NCI-H446 (cell line): ENCODE measurements around the gene PCDHB14.
"Not testable (repeated sequence)": the region's sequence is repeated elsewhere in the genome, so short reads cannot be mapped to it uniquely, and the experiment has no call there.

Source experiments
- DNase-seq, 2 experiments: peaks; one replicate each; lab custom pipeline; 2025; lab: John Stamatoyannopoulos, UW

Gene PCDHB14

DNA sequence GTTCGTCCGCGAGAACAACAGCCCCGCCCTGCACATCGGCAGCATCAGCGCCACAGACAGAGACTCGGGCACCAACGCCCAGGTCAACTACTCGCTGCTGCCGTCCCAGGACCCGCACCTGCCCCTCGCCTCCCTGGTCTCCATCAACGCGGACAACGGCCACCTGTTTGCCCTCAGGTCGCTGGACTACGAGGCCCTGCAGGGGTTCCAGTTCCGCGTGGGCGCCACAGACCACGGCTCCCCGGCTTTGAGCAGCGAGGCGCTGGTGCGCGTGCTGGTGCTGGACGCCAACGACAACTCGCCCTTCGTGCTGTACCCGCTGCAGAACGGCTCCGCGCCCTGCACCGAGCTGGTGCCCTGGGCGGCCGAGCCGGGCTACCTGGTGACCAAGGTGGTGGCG, 12.9 kb upstream of the PCDHB14 start:
- DNase-seq: not testable (repeated sequence)

DNA sequence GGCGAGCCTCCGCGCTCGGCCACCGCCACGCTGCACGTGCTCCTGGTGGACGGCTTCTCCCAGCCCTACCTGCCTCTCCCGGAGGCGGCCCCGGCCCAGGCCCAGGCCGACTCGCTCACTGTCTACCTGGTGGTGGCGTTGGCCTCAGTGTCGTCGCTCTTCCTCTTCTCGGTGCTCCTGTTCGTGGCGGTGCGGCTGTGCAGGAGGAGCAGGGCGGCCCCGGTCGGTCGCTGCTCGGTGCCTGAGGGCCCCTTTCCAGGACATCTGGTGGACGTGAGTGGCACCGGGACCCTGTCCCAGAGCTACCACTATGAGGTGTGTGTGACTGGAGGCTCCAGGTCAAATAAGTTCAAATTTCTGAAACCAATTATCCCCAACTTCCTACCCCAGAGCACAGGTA, 12.3 kb upstream of the PCDHB14 start:
- not testable (repeated sequence) for DNase-seq

DNA sequence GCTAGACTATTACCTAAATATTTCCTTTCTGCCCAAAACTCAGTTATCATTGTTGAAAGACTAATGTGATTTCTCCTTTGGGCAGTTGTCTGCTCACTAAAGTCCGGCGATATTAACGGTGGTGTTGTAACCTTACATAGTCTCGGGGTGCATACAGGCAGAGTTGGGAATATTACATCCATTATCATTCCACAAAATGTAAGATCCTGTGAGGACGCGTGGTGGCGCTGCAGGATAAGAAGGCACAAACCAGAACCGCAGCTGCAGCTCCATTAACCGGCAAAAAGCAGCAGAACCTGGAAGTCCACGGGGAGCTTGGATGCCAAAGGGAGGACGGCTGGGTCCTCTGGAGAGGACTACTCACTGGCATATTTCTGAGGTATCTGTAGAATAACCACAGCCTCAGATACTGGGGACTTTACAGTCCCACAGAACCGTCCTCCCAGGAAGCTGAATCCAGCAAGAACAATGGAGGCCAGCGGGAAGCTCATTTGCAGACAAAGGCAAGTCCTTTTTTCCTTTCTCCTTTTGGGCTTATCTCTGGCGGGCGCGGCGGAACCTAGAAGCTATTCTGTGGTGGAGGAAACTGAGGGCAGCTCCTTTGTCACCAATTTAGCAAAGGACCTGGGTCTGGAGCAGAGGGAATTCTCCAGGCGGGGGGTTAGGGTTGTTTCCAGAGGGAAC, 9.3 kb upstream of the PCDHB14 start, which contains the start of gene PCDHB13:
PCDHB13 (plus strand) TSS at position 264 of the 684 bp plus-strand sequence; CDS start at position 469, 205 bp downstream.
- peak; percentile 11 to 47 for DNase-seq

DNA sequence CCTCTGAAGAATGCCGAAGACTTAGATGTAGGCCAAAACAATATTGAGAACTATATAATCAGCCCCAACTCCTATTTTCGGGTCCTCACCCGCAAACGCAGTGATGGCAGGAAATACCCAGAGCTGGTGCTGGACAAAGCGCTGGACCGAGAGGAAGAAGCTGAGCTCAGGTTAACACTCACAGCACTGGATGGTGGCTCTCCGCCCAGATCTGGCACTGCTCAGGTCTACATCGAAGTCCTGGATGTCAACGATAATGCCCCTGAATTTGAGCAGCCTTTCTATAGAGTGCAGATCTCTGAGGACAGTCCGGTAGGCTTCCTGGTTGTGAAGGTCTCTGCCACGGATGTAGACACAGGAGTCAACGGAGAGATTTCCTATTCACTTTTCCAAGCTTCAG, 8.6 kb upstream of the PCDHB14 start:
- not testable (repeated sequence) for DNase-seq

DNA sequence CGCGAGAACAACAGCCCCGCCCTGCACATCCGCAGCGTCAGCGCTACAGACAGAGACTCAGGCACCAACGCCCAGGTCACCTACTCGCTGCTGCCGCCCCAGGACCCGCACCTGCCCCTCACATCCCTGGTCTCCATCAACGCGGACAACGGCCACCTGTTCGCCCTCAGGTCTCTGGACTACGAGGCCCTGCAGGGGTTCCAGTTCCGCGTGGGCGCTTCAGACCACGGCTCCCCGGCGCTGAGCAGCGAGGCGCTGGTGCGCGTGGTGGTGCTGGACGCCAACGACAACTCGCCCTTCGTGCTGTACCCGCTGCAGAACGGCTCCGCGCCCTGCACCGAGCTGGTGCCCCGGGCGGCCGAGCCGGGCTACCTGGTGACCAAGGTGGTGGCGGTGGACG, 7.6 kb upstream of the PCDHB14 start:
- not testable (repeated sequence) for DNase-seq

DNA sequence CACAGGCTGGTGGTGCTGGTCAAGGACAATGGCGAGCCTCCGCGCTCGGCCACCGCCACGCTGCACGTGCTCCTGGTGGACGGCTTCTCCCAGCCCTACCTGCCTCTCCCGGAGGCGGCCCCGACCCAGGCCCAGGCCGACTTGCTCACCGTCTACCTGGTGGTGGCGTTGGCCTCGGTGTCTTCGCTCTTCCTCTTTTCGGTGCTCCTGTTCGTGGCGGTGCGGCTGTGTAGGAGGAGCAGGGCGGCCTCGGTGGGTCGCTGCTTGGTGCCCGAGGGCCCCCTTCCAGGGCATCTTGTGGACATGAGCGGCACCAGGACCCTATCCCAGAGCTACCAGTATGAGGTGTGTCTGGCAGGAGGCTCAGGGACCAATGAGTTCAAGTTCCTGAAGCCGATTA, 7.1 kb upstream of the PCDHB14 start:
- not testable (repeated sequence) for DNase-seq

DNA sequence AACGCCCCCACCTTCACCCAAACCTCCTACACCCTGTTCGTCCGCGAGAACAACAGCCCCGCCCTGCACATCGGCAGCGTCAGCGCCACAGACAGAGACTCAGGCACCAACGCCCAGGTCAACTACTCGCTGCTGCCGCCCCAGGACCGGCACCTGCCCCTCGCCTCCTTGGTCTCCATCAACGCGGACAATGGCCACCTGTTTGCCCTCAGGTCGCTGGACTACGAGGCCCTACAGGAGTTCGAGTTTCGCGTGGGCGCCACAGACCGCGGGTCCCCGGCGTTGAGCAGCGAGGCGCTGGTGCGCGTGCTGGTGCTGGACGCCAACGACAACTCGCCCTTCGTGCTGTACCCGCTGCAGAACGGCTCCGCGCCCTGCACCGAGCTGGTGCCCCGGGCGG, 1.7 kb downstream of the PCDHB14 start:
- DNase-seq: not testable (repeated sequence)

DNA sequence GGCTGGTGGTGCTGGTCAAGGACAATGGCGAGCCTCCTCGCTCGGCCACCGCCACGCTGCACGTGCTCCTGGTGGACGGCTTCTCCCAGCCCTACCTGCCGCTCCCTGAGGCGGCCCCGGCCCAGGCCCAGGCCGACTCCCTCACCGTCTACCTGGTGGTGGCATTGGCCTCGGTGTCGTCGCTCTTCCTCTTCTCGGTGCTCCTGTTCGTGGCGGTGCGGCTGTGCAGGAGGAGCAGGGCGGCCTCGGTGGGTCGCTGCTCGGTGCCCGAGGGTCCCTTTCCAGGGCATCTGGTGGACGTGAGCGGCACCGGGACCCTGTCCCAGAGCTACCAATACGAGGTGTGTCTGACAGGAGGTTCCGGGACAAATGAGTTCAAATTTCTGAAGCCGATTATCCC, 2.3 kb downstream of the PCDHB14 start:
- DNase-seq: not testable (repeated sequence)

DNA sequence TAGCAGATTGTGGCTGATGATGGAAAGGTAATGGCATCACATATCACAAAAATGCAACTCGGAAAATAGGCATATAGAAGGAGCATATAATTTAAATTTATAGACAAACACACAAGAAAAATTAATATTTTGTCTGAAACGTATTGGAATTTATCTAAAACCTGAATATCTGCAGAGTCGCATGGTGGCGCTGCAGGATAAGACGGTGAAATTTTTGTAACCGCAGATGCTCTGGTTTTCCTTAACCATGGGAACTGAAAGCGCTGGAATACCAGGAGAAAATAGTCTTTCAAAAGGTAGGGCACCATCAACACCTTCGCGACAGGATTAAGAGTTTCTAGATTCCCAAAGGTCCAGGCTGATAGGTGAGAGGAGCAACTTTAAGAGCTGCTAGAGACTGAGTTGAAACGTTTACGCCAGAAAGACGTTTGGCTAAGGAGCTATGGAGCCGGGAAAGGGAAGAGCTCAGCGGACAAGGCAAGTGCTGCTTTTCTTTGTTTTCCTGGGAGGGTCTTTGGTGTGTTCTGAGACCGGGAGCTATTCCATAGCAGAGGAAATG, 11.0 kb downstream of the PCDHB14 start:
- no peak for DNase-seq

DNA sequence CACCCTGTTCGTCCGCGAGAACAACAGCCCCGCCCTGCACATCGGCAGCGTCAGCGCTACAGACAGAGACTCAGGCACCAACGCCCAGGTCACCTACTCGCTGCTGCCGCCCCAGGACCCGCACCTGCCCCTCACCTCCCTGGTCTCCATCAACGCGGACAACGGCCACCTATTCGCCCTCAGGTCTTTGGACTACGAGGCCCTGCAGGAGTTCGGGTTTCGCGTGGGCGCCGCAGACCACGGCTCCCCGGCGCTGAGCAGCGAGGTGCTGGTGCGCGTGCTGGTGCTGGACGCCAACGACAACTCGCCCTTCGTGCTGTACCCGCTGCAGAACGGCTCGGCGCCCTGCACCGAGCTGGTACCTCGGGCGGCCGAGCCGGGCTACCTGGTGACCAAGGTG, 12.8 kb downstream of the PCDHB14 start:
- DNase-seq: not testable (repeated sequence)

DNA sequence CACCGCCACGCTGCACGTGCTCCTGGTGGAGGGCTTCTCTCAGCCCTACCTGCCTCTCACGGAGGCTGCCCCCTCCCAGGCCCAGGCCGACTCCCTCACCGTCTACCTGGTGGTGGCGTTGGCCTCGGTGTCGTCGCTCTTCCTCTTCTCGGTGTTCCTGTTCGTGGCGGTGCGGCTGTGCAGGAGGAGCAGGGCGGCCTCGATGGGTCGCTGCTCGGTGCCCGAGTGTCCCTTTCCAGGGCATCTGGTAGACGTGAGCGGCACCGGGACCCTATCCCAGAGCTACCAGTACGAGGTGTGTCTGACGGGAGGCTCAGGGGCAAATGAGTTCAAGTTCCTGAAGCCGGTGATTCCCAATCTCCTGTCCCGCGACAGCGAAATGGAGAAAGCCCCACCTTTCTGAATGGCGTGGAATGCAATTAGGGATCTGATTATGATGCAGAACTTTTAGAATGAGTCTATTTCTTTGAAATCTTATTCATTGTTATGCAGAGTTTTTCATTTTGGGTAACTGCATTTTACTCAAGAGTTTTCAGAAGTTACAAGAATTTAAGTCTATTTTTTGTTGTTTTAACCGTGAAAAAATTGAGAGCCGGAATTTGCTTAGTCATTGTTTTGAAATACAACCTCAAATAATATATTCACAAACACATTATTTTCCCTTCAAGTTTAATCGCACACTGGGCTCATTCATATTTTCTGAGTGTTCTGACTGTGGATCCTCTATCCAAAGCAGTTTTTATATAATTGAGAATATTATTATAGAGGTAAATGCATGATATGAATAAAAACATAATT, 13.6 kb downstream of the PCDHB14 start:
- no peak for DNase-seq

DNA sequence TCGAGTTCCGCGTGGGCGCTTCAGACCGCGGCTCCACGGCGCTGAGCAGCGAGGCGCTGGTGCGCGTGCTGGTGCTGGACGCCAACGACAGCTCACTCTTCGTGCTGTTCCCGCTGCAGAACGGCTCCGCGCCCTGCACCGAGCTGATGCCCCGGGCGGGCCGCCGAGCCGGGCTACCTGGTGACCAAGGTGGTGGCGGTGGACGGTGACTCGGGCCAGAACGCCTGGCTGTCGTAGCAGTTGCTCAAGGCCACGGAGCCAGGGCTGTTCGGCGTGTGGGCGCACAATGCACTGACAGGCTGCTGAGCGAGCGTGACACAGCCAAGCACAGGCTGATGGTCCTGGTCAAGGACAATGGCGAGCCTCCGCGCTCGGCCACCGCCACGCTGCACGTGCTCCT, 18.4 kb downstream of the PCDHB14 start:
- DNase-seq: no peak

DNA sequence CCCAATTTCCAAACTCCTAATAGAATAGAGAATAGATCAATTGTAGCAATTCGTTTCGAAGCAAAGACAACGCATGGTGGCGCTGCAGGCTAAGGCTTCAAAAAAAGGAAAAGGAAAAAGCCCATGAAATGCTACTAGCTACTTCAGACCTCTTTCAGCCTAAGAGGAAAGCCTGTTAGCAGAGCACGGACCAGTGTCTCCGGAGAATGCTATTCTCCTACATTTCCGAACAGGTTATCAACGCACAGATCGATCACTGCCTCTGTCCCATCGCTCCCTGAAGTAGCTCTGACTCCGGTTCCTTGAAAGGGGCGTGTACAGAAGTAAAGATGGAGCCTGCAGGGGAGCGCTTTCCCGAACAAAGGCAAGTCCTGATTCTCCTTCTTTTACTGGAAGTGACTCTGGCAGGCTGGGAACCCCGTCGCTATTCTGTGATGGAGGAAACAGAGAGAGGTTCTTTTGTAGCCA, 22.1 kb downstream of the PCDHB14 start, which contains the start of gene PCDHB15:
PCDHB15 (plus strand) TSS at position 146 of the 468 bp plus-strand sequence; CDS start at position 330, 184 bp downstream.
- peak; percentile 41 to 70 for DNase-seq

DNA sequence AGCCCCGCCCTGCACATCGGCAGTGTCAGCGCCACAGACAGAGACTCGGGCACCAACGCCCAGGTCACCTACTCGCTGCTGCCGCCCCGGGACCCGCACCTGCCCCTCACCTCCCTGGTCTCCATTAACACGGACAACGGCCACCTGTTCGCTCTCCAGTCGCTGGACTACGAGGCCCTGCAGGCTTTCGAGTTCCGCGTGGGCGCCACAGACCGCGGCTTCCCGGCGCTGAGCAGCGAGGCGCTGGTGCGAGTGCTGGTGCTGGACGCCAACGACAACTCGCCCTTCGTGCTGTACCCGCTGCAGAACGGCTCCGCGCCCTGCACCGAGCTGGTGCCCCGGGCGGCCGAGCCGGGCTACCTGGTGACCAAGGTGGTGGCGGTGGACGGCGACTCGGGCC, 23.8 kb downstream of the PCDHB14 start:
- DNase-seq: not testable (repeated sequence)

DNA sequence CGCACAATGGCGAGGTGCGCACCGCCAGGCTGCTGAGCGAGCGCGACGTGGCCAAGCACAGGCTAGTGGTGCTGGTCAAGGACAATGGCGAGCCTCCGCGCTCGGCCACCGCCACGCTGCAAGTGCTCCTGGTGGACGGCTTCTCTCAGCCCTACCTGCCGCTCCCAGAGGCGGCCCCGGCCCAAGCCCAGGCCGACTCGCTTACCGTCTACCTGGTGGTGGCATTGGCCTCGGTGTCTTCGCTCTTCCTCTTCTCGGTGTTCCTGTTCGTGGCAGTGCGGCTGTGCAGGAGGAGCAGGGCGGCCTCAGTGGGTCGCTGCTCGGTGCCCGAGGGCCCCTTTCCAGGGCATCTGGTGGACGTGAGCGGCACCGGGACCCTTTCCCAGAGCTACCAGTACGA, 24.3 kb downstream of the PCDHB14 start:
- not testable (repeated sequence) for DNase-seq

DNA sequence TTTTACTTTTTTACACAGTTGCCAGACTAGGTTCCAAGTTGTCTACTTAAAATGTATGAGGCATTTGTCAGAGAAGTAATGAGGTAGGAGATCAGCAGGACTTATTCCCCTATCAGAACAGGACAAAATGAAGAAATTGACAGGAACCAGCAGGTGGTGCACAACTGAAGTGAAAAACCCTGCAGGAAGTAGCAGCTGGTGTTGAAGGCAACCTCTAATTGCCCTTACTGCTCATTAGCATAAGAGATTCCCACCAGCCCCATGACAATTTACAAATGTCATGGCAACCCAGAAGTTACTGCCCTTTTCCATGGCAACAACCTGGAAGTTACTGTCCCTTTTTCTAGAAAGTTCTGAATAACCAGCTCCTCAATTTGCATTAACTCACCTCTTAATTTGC, 27.4 kb downstream of the PCDHB14 start:
- DNase-seq: no peak

DNA sequence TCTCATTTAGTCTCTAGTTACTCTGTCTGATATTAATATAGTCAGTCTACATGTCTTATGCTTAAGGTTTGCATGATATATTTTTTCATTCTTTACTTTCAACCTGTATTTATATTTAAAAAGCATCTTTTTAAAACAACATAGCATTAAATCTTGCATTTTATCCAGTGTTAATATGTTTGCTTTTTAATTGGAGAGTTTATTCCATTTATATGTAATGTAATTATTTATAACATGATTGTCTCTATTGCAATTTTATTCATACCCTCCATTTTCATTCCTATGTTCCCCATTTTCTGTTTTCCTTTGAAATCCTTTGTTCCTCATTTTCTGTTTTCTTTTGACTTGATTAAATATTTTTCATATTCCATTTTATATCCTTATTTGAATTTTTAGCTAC, 35.3 kb downstream of the PCDHB14 start:
- no peak for DNase-seq

DNA sequence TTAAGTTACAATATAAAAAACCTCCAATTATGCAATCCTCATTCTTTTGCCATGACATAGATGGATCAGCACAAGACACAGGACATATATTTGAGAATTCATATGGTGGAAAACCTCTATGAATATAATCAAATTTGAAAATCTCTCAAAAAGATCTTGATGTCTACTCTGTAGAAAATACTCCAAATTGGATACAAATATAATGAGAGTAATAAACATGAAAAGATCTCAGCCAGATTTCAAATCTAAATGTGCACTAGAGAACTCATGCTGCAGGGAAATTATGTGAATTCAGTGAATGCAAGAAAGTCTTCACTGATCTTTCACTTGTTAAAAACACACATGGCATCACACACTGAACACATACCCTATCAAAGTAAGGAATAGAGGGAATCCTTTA, 35.8 kb downstream of the PCDHB14 start:
- no peak for DNase-seq

DNA sequence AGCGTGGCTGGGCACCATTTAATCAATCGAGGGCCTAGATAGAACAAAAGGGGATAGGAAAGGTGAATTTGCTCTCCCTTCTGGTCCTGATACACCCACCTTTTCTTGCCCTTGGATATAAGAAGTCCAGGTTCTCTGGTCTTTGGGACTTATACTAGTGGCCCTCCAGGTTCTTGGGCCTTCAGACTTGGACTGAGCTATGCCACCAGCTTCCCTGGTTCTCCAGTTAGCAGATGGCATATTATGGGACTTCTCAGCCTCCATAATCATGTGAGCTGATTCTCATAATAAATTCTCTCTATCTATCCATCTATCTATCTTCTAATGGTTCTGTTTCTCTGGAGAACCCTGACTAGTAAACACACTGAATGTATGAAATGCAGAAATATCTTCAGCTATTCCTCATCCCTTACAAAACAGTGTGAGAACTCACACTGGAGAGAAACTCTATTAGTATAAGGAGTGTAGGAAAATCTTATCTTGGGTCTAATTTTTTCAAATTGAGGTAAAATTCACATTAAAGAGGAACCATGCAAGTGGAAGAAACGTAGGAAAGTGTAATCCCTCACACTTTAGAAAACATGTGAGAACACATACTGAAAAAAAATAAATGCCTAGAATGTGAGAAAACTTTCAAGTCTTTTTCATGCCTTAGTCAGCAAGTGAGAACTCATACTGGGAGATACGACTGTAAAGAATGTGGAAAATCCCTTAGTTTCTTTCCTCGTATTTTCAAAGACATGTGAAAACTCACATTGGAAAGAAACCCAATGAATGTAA, 37.5 kb downstream of the PCDHB14 start:
- DNase-seq: no peak

DNA sequence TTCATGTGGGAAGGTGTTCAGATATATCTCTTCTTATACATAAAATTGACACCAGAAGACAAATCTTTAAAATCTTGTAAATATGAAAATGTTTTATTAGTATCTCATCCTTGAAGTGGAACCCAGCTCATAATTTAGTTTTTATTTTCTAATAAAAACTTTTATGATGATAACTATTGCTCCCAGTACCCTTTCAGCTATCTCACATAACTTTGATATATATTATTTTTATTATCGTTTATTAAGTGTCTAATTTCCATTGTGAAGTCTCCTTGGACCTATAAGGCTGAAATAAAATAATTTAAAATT, 38.0 kb downstream of the PCDHB14 start:
- no peak for DNase-seq

DNA sequence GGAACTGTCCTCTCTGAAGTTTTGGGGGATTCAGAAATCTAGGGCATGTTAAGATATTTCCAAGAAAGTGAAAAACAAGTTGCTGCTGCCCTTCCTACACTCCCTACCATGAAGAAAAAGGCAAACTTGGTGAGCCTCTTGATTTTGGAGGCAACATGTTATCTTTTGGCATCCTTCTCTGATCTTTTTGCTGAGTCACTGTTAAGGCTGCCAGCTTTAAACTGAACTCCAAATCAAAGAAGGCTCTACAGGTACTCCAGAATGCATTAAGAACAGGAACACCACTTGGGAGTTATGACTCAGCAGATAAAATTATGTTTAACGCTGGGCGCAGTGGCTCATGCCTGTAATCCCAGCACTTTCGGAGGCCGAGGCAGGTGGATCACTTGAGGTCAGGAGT, 46.1 kb downstream of the PCDHB14 start:
- DNase-seq: no peak

DNA sequence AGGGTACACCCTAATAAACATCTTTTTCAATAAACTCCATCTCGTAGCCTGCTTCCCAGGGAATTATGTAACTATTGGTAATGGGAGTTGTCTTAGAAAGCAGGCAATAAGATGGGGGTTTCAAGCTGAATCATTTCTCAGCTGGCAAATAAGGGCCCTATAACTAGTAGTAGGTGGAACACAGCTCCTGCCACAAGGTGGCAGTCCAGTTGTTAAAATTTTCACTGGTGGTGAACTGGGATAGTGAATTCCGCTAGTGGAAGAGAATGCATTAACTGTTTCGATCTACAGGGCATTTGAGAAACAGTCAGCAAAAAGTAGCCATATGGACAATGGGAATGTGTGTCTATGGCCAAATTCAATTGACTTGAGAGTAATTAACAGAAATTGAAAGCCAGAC, 49.8 kb downstream of the PCDHB14 start:
- no peak for DNase-seq
